Stomach (tissue), 9 donors: ENCODE results near the gene SMIM8. TPM values are rescaled to one million over a fixed set of nuclear protein-coding genes. Genes with fewer than 3 reads are reported as not detected.

Source experiments
- DNase-seq, 2 donors: peaks; one replicate each; pipeline versions ENCODE4 v3.0.0 to v3.0.0-alpha.2; 2013 to 2019
- H3K27ac ChIP-seq, 5 donors: fragments of 200-600 bp in 4 of 5; sonication (generic) in 4 of 5; one replicate each; pipeline ENCODE4 v1.5.1; 2013 to 2019; ENCODE audit warnings: mild to moderate bottlenecking in 1 of 5, moderate library complexity in 1 of 5
- H3K27me3 ChIP-seq, 3 donors: fragments of 200-600 bp; sonication (generic); one replicate each; pipeline ENCODE4 v1.5.1; 2017 to 2019; ENCODE audit warnings: mixed run types in 1 of 3
- H3K36me3 ChIP-seq, 4 donors: fragments of 200-600 bp; sonication (generic); 1 replicate in 3 of 4; 2 replicates in 1 of 4; pipeline ENCODE4 v1.5.1; 2016 to 2019
- H3K4me1 ChIP-seq, 4 donors: fragments of 200-600 bp; sonication (generic); one replicate each; pipeline ENCODE4 v1.5.1; 2016 to 2019
- H3K4me3 ChIP-seq, 4 donors: fragments of 200-600 bp; sonication (generic) in 3 of 4; one replicate each; pipeline ENCODE4 v1.5.1; 2016 to 2019; ENCODE audit warnings: mild to moderate bottlenecking in 1 of 4
- H3K9me3 ChIP-seq, 4 donors: fragments of 200-600 bp; sonication (generic); one replicate each; pipeline ENCODE4 v1.5.1; 2016 to 2019
- CTCF ChIP-seq, 7 experiments: fragments of 450-650 bp in 4 of 7; fragments of 200-600 bp in 3 of 7; sonication (generic) in 3 of 7; IDR thresholded peaks; one replicate each; pipeline ENCODE4 v1.5.1; 2016 to 2019; ENCODE audit warnings: antibody characterized with exemption in 7 of 7, control low read depth in 2 of 7, mild to moderate bottlenecking in 1 of 7
- EP300 ChIP-seq: sonication (generic); formaldehyde crosslinking; IDR thresholded peaks from one replicate; pipeline ENCODE4 v1.6.1; 2017; ENCODE audit warnings: antibody characterized with exemption
- POLR2A ChIP-seq, 4 donors: fragments of 450-650 bp; IDR thresholded peaks; one replicate each; pipeline ENCODE4 v1.6.1; 2016; ENCODE audit warnings: antibody characterized with exemption in 4 of 4, control low read depth in 2 of 4, mild to moderate bottlenecking in 1 of 4, moderate library complexity in 1 of 4
- POLR2AphosphoS5 ChIP-seq, 3 donors: sonication (generic); formaldehyde crosslinking; IDR thresholded peaks; one replicate each; pipeline ENCODE4 v1.6.1; 2016; ENCODE audit warnings: antibody characterized with exemption in 3 of 3
- WGBS, 5 donors: extraction: QIAGEN DNeasy Blood & Tissue Kit in 3 of 5; methylation state at CpG; one replicate each; pipeline versions ENCODE4 v1.1.5 to v1.1.7; 2013 to 2018; 5-methylcytosine and 5-hydroxymethylcytosine counted together
- intact Hi-C: fragments of 100-400 bp; cut with DNase I; formaldehyde crosslinking; loops from one replicate; pipeline ENCODE4 v1.15.1; 2023; ENCODE audit warnings: low total_unique reads
- polyA plus RNA-seq, 3 donors: library from polyadenylated mRNA; stranded (reverse); fragments of 200-250 nt; gene quantifications; one replicate each; pipeline ENCODE4 v1.2.3, GENCODE V29; 2013
- total RNA-seq, 5 donors: library from RNA; depleted of rRNA; stranded (reverse); fragments of >200 nt; gene quantifications; one replicate each; pipeline versions ENCODE4 v1.1.0 to v1.2.3, GENCODE V29; 2014 to 2016
- donor health status: healthy with polysubstance abuse.
- donor health status: Bipolar disorder and iron deficiency.
- donor health status: healthy.

The SMIM8 gene
- total and polyA plus RNA-seq, 8 donors, result 0.87 to 25.2 (median 5.5) TPM

GRCh38 chr6:87364602-87365252, 42.3 kb downstream of the SMIM8 start:
- intact Hi-C loops, result no loop called here
- Histone ChIP-seq H3K27me3 (no peaks in the 10 kb centered on the region), H3K4me1 (no peaks in the 10 kb centered on the region), H3K9me3 (peaks cover 0 to 12% (median 10%) of the 10 kb centered on the region in 4 donors), H3K27ac (no peak overlapping the region), H3K4me3 (no peak overlapping the region), H3K36me3 (no peaks in the 10 kb centered on the region)
- WGBS, 5 donors, result 79 to 90% (median 82%) methylated on average over 5 of the region's 5 CpGs
- TF ChIP-seq EP300 (no peak), POLR2A (IDR thresholded peaks at IDR 0.05) (no peak), POLR2AphosphoS5 (IDR thresholded peaks at IDR 0.05) (no peak), CTCF (IDR thresholded peaks at IDR 0.05) (no peak)
- no peak for DNase-seq

- peaks cover 0 to 12% (median 11%) of the 10 kb centered on the region in 4 donors for H3K9me3 ChIP-seq
- H3K36me3 ChIP-seq, result no peaks in the 10 kb centered on the region
- TF ChIP-seq EP300, result no peak
- TF ChIP-seq CTCF (IDR thresholded peaks at IDR 0.05), result no peak
- TF ChIP-seq POLR2AphosphoS5 (IDR thresholded peaks at IDR 0.05), result no peak
- no peak for TF ChIP-seq POLR2A (IDR thresholded peaks at IDR 0.05)
- WGBS, 5 donors, result 91 to 100% (median 93%) methylated on average over 4 of the region's 4 CpGs
- no peaks in the 10 kb centered on the region for H3K4me1 ChIP-seq
- H3K4me3 ChIP-seq, result no peak overlapping the region
- intact Hi-C loops, result no loop called here
- no peak for DNase-seq
- H3K27ac ChIP-seq, result no peak overlapping the region
- no peaks in the 10 kb centered on the region for H3K27me3 ChIP-seq
Measured at GRCh38 chr6:87366072-87366827, 43.9 kb downstream of the SMIM8 start.

DNA sequence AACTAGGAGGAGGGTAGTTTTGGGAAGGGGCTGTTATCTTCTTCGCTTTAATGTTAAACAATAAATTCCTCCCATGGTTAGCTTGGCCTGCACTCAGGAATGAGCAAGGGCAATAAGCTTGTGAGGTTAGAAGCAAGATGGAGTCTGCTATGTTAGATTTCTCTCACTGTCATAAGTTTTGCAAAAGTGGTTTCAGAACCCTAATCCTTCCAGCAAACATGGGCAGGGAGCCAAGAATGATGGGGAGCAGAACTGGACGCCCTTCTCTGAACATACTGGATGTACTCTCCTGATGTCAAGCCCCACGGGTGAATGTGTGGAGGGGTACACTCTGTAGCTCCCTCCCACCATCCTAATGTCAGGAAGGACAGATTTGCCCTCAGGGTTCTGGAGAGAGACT, 44.5 kb downstream of the SMIM8 start:
- intact Hi-C loops, result no loop called here
- Histone ChIP-seq H3K36me3 (no peaks in the 10 kb centered on the region), H3K9me3 (peaks cover 0 to 12% (median 11%) of the 10 kb centered on the region in 4 donors), H3K27ac (no peak overlapping the region), H3K4me3 (no peak overlapping the region), H3K4me1 (no peaks in the 10 kb centered on the region), H3K27me3 (no peaks in the 10 kb centered on the region)
- TF ChIP-seq POLR2A (IDR thresholded peaks at IDR 0.05) (no peak), EP300 (no peak), POLR2AphosphoS5 (IDR thresholded peaks at IDR 0.05) (no peak), CTCF (IDR thresholded peaks at IDR 0.05) (no peak)
- 71 to 84% (median 80%) methylated on average over 3 of the region's 3 CpGs for WGBS, 5 donors
- DNase-seq, result no peak

GRCh38 chr6:87373377-87373776, 51.0 kb downstream of the SMIM8 start:
- intact Hi-C loops, result no loop called here
- TF ChIP-seq EP300 (no peak), CTCF (IDR thresholded peaks at IDR 0.05) (no peak), POLR2AphosphoS5 (IDR thresholded peaks at IDR 0.05) (no peak), POLR2A (IDR thresholded peaks at IDR 0.05) (no peak)
- Histone ChIP-seq H3K4me1 (no peaks in the 10 kb centered on the region), H3K9me3 (peaks cover 0 to 7% (median 5%) of the 10 kb centered on the region in 4 donors), H3K27ac (no peak overlapping the region), H3K4me3 (no peak overlapping the region), H3K36me3 (no peaks in the 10 kb centered on the region), H3K27me3 (no peaks in the 10 kb centered on the region)
- no peak for DNase-seq
- WGBS, 5 donors, result 90 to 100% (median 98%) methylated on average over 2 of the region's 2 CpGs
